Natural killer cell treated with Interleukin-12 subunit alpha and Interleukin-12 subunit beta and Interleukin-15 and Interleukin-18, amount 100 ng/mL, for 72 hours (primary cell): ENCODE results near the gene TNN. TPM values are rescaled to one million over a fixed set of nuclear protein-coding genes. Genes with fewer than 3 reads are reported as not detected.
"Not testable (repeated sequence)": the region's sequence is repeated elsewhere in the genome, so short reads cannot be mapped to it uniquely, and the experiment has no call there.

Experiments used
- ATAC-seq, 2 donors: fragments of 150-1000 bp; cut with Tn5 transposase in 1 of 2; sonication (Bioruptor Pico), chemical (Tn5 transposase) in 1 of 2; 2 replicates each; pipeline ENCODE4 v1.10.0; 2021
- DNase-seq: peaks from one replicate; pipeline ENCODE4 v3.0.0; 2022; ENCODE audit warnings: low spot score
- H3K27ac Mint-ChIP-seq, 2 donors: 1 replicate in 1 of 2; 2 replicates in 1 of 2; pipeline ENCODE4 v1.8.0; 2022; ENCODE audit warnings: mixed read lengths in 2 of 2, mild to moderate bottlenecking in 1 of 2, moderate library complexity in 1 of 2
- H3K27me3 Mint-ChIP-seq, 2 donors: 1 replicate in 1 of 2; 2 replicates in 1 of 2; pipeline ENCODE4 v1.8.0; 2022; ENCODE audit warnings: mixed read lengths in 2 of 2
- H3K36me3 Mint-ChIP-seq: one replicate; pipeline ENCODE4 v1.8.0; 2022; ENCODE audit warnings: mixed read lengths
- H3K4me1 Mint-ChIP-seq, 2 donors: 1 replicate in 1 of 2; 2 replicates in 1 of 2; pipeline ENCODE4 v1.8.0; 2022; ENCODE audit warnings: low read depth in 2 of 2, mixed read lengths in 2 of 2, mild to moderate bottlenecking in 1 of 2
- H3K4me3 Mint-ChIP-seq: one replicate; pipeline ENCODE4 v1.8.0; 2022; ENCODE audit warnings: mixed read lengths
- H3K9me3 Mint-ChIP-seq: 2 replicates; pipeline ENCODE4 v1.8.0; 2022; ENCODE audit warnings: mixed read lengths
- total RNA-seq, 2 donors: library from RNA; stranded (reverse); gene quantifications; one replicate each; pipeline ENCODE4 v1.2.3, GENCODE V29; 2022

The TNN gene
- total RNA-seq, 2 donors from 2014 or later = not detected

DNA sequence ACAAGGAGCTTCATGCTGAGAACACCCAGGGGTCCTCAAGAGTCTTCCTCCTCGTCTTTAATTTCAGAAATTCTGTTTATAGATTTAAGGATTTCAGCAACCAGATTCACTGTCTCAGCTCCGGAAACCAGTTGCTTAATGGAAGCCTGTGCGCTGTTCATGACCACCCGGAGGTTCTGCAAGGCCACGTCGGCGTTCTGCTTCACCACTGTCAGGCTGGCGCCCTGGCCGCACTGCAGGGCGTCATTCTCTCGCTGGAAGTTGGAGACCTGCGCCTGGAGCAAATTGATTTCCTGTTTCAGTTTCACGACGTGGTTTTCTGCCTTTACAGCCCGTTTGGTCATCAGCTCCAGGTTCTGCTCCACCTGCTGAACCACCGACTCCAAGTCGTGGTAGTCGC is 23.0 kb upstream of the TNN start:
- H3K27ac Mint-ChIP-seq, H3K36me3 Mint-ChIP-seq, H3K4me3 Mint-ChIP-seq, DNase-seq, H3K4me1 Mint-ChIP-seq, H3K9me3 Mint-ChIP-seq, ATAC-seq: not testable (repeated sequence)
- H3K27me3 Mint-ChIP-seq = peaks cover 30 to 57% of the 10 kb centered on the region in 2 donors

DNA sequence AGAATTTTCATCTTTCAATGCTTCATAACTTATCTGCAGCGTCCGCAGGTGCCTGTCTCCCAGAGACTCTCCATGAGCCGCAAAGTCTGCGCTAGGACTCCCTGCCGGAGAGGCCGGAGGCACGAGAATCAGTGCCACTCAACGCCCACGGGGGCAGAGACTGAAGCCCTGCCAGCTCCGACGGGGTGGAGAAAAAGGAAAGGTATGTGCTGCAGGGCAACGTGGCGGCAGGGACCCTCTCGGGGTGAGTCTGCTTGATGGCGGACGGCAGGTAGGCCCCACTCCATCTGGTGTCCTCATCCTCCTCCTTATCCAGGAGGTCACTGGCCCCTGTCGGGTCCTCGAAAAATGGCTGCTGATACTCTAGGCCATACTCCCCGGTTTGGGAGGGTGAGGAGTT is 22.5 kb upstream of the TNN start:
- H3K36me3 Mint-ChIP-seq = no peaks in the 10 kb centered on the region
- H3K27me3 Mint-ChIP-seq = peaks cover 32 to 60% of the 10 kb centered on the region in 2 donors
- no peak overlapping the region for H3K4me3 Mint-ChIP-seq
- ATAC-seq = no peak
- DNase-seq = no peak
- H3K9me3 Mint-ChIP-seq = no peaks in the 10 kb centered on the region
- no peaks in the 10 kb centered on the region for H3K4me1 Mint-ChIP-seq
- no peak overlapping the region for H3K27ac Mint-ChIP-seq

DNA sequence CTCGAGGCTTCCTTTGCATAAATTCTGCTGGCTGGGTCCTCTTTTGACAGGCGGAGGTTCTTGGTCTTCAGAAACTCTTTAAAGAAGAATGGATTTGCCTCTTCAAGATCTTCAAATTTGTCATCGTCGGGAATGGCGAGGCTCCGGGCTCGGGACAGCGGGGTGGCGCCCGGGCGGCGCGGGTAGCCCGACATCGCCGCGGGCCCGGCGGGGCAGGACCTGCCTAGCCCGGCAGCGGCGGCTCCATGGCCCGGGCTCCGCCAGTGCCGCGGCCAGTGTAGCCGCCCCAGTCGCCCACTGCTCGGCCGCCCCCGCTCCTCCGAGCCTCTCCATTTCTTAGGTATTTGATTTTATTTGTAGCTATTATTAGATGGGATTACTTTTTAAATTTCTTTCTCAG is 22.1 kb upstream of the TNN start:
- Mint-ChIP-seq H3K4me3 (no peak overlapping the region), H3K4me1 (no peaks in the 10 kb centered on the region), H3K27me3 (peaks cover 32 to 59% of the 10 kb centered on the region in 2 donors), H3K36me3 (no peaks in the 10 kb centered on the region), H3K9me3 (no peaks in the 10 kb centered on the region), H3K27ac (no peak overlapping the region)
- ATAC-seq = no peak
- no peak for DNase-seq

- peaks cover 35 to 53% of the 10 kb centered on the region in 2 donors for H3K27me3 Mint-ChIP-seq
- H3K36me3 Mint-ChIP-seq = no peaks in the 10 kb centered on the region
- H3K9me3 Mint-ChIP-seq = no peaks in the 10 kb centered on the region
- no peaks in the 10 kb centered on the region for H3K4me1 Mint-ChIP-seq
- no peak for DNase-seq
- no peak overlapping the region for H3K27ac Mint-ChIP-seq
- ATAC-seq = no peak
- H3K4me3 Mint-ChIP-seq = no peak overlapping the region
Observed at GRCh38 chr1:175050992-175051391, 16.6 kb upstream of the TNN start.

DNA sequence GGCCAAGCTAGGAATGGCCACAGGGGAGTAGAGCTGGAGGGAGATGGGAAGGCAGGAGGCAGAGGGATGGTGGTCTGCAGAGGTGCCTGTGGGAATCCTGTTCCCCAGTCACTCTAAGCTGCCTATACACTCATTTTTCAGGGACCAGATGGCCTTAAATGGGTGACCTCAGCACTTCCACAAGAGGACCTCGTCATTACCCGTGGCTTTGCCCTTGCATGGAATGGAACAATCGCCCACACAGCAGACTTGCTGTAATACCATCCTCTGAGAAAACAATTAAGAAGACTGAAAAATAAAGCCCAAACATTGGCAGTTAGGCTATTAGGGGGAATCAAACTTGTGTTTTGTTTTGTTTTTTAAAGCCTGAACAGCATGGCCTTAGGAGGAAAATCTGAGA is 12.9 kb upstream of the TNN start:
- ATAC-seq = no peak
- Mint-ChIP-seq H3K27me3 (peaks cover 18 to 23% of the 10 kb centered on the region in 2 donors), H3K4me3 (no peak overlapping the region), H3K4me1 (no peaks in the 10 kb centered on the region), H3K9me3 (no peaks in the 10 kb centered on the region), H3K36me3 (no peaks in the 10 kb centered on the region), H3K27ac (no peak overlapping the region)
- DNase-seq = no peak

DNA sequence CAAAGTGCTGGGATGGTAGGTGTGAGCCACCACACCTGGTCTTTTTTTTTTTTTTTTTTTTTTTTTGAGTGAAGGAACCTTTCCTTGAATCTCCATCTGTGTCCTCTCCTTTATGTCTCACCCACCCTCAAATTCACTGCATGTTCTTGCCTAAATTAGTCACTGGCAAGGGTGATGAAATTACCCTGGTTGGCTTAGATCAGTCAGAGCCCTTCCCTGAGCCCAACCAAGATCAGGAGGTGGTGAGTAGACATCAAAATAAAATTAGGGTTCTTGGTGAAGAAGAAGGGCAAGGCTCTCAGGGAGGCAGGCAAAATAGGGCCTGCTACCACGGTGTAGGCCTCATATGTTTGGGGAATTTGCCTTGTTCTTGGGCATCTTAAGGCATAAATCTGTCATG is 5.3 kb upstream of the TNN start:
- no peaks in the 10 kb centered on the region for H3K4me1 Mint-ChIP-seq
- no peaks in the 10 kb centered on the region for H3K36me3 Mint-ChIP-seq
- DNase-seq = no peak
- peaks cover 12 to 25% of the 10 kb centered on the region in 2 donors for H3K27me3 Mint-ChIP-seq
- H3K9me3 Mint-ChIP-seq = no peaks in the 10 kb centered on the region
- H3K4me3 Mint-ChIP-seq = no peak overlapping the region
- no peak overlapping the region for H3K27ac Mint-ChIP-seq
- no peak for ATAC-seq

GRCh38 chr1:175062858-175063257 is 4.8 kb upstream of the TNN start:
- no peak for DNase-seq
- no peak overlapping the region for H3K4me3 Mint-ChIP-seq
- no peaks in the 10 kb centered on the region for H3K9me3 Mint-ChIP-seq
- H3K36me3 Mint-ChIP-seq = no peaks in the 10 kb centered on the region
- no peak for ATAC-seq
- no peaks in the 10 kb centered on the region for H3K4me1 Mint-ChIP-seq
- H3K27ac Mint-ChIP-seq = no peak overlapping the region
- peaks cover 10 to 25% of the 10 kb centered on the region in 2 donors for H3K27me3 Mint-ChIP-seq

GRCh38 chr1:175070818-175071217 is 3.2 kb downstream of the TNN start:
- Mint-ChIP-seq H3K9me3 (no peaks in the 10 kb centered on the region), H3K4me3 (no peak overlapping the region), H3K4me1 (peaks cover 9 to 14% of the 10 kb centered on the region in 2 donors), H3K27ac (no peak overlapping the region), H3K27me3 (peaks cover 15 to 26% of the 10 kb centered on the region in 2 donors), H3K36me3 (no peaks in the 10 kb centered on the region)
- ATAC-seq = no peak
- no peak for DNase-seq

GRCh38 chr1:175071276-175071943 is 3.8 kb downstream of the TNN start:
- ATAC-seq (no peak), DNase-seq (no peak)
- Mint-ChIP-seq H3K27ac (no peak overlapping the region), H3K4me3 (no peak overlapping the region), H3K36me3 (no peaks in the 10 kb centered on the region), H3K4me1 (peaks cover 9 to 14% of the 10 kb centered on the region in 2 donors), H3K9me3 (no peaks in the 10 kb centered on the region), H3K27me3 (peaks cover 9 to 22% of the 10 kb centered on the region in 2 donors)

- Mint-ChIP-seq H3K36me3 (no peaks in the 10 kb centered on the region), H3K27me3 (peaks cover 9 to 18% of the 10 kb centered on the region in 2 donors), H3K4me3 (peak overlapping the region; percentile 39), H3K27ac (no peak overlapping the region), H3K9me3 (no peaks in the 10 kb centered on the region), H3K4me1 (peaks cover 9 to 14% of the 10 kb centered on the region in 2 donors)
- ATAC-seq = peak in 1 of 2 donors; percentile 66
- no peak for DNase-seq
Observed at GRCh38 chr1:175072099-175072951, 4.7 kb downstream of the TNN start.

GRCh38 chr1:175073061-175073460 is 5.4 kb downstream of the TNN start:
- Mint-ChIP-seq H3K27ac (no peak overlapping the region), H3K27me3 (peaks cover 9 to 18% of the 10 kb centered on the region in 2 donors), H3K4me3 (no peak overlapping the region), H3K36me3 (no peaks in the 10 kb centered on the region), H3K9me3 (no peaks in the 10 kb centered on the region), H3K4me1 (peaks cover 9 to 14% of the 10 kb centered on the region in 2 donors)
- no peak for ATAC-seq
- no peak for DNase-seq

GRCh38 chr1:175073633-175074032 is 6.0 kb downstream of the TNN start:
- peaks cover 9 to 14% of the 10 kb centered on the region in 2 donors for H3K4me1 Mint-ChIP-seq
- H3K4me3 Mint-ChIP-seq = no peak overlapping the region
- H3K27me3 Mint-ChIP-seq = peaks cover 9 to 18% of the 10 kb centered on the region in 2 donors
- no peak for DNase-seq
- H3K9me3 Mint-ChIP-seq = no peaks in the 10 kb centered on the region
- ATAC-seq = no peak
- no peaks in the 10 kb centered on the region for H3K36me3 Mint-ChIP-seq
- no peak overlapping the region for H3K27ac Mint-ChIP-seq

- H3K4me3 Mint-ChIP-seq = no peak overlapping the region
- H3K36me3 Mint-ChIP-seq = no peaks in the 10 kb centered on the region
- no peak for DNase-seq
- H3K9me3 Mint-ChIP-seq = no peaks in the 10 kb centered on the region
- H3K27me3 Mint-ChIP-seq = peaks cover 0 to 10% of the 10 kb centered on the region in 2 donors
- no peak for ATAC-seq
- no peak overlapping the region for H3K27ac Mint-ChIP-seq
- peaks cover 9 to 14% of the 10 kb centered on the region in 2 donors for H3K4me1 Mint-ChIP-seq
Observed at GRCh38 chr1:175075572-175076568, 8.2 kb downstream of the TNN start.
